GM19193 (cell line): ENCODE measurements around the gene PTPN11.

Experiments
- POLR2A ChIP-seq: IDR thresholded peaks from 4 replicates; pipeline ENCODE4 v1.6.1; 2011; ENCODE audit not compliant: insufficient read depth, insufficient read length; ENCODE audit errors: extremely low read depth

PTPN11 gene

GRCh38 chr12:112433551-112433950 lies 14.8 kb downstream of the PTPN11 start:
- TF ChIP-seq POLR2A, result no peak

DNA sequence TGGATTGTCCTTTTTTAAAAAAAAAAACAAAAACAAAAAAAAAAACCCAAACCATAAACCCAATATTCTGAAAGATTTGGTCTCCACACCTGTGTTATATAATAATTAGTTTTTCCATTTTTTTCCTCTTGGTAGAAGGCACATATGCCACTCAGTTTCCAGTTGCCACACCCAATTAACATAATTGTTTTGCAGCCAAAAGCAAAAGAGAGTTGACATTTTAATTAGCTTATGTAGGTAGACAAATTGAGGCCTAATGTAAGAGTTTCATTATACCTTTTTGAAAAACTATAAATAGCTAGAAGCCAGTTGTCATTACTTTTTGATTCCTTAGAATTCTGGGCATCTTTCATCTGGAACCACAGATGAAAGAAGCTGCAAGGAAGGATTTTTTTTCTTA lies 21.0 kb downstream of the PTPN11 start:
- TF ChIP-seq POLR2A, result no peak

GRCh38 chr12:112443916-112444315 lies 25.2 kb downstream of the PTPN11 start:
- TF ChIP-seq POLR2A, result no peak

DNA sequence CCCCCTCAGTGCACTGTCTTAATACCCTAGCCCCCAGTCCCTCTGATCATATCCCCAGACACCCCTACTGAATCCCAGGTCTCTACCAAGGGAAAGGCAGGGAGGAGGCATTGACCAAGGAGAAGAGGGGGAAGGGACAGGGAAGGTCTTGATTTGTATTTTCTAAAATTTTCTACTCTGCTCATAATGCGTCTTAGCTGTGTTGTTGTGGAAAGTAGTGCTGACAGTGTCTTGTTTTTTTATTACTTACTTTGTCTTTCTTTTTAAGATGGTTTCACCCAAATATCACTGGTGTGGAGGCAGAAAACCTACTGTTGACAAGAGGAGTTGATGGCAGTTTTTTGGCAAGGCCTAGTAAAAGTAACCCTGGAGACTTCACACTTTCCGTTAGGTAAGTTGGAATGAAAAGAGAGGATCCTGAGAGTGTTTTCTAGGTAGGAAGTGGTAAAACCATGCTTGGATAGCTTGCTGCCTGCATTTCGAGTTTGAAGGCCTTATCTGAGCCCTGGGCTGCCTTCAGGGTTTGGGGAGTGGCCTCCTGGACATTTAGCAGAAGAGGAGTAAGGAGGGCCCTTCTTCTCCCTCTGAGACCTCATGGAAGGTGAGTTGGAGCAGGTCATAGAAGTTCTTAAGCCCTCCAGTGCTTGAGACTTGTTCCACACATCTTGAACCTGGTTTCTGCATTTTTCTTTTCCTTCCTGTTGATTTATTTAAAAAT lies 27.4 kb downstream of the PTPN11 start:
- no peak for TF ChIP-seq POLR2A

GRCh38 chr12:112447106-112447505 lies 28.4 kb downstream of the PTPN11 start:
- no peak for TF ChIP-seq POLR2A

- no peak for TF ChIP-seq POLR2A
These were observed 32.0 kb downstream of the PTPN11 start for GRCh38 chr12:112450725-112451124.

DNA sequence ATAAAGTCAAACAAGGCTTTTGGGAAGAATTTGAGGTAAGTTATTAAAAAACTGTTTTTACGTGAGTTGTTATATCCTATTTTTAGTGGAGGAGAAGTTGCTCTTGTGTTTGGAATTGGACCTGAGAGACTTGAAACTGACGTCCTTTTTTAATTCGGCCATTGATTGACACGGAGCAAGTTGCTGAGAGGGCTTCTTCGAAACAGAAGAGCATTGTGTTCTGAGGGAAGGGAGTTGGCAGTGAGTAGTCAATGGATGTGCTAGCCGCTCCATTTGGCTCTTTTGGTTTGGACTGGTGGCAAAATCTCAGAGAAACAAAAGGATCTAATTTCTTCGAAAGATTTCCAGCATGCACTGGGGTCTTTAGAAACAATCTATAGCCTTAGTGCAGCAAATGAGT lies 37.3 kb downstream of the PTPN11 start:
- no peak for TF ChIP-seq POLR2A

DNA sequence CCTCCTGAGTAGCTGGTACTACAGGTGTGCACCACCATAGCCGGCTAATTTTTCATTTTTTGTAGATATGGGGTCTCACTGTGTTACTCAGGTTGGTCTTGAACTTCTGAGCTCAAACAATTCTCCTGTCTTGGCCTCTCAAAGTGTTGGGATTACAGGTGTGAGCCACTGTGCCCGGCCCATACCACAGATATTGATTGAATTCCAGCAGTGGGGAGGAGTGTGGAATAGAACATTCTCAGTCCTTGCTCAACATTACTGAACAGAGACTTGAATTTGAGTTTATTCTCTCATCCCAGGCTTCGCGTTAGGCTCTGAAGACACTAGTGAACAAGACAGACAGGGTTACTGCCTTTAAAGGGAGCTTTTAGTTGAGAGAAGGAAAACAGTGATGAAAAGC lies 39.6 kb downstream of the PTPN11 start:
- no peak for TF ChIP-seq POLR2A

DNA sequence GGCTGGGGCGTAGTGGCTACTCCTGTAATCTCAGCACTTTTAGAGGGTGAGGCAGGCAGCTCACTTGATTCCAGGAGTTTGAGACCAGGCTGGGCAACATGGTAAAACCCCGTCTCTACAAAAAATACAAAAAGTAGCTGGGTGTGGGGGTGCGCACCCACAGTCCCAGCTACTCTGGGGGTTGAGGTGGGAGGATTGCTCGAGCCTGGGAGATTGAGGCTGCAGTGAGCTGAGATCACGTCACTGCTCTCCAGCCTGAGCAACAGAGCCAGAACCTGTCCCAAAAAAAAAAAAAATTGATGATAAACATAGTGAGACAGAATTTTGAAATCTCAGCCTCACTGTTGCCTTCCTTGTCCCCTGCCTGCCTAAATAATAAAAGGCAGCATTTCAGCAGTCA lies 40.0 kb downstream of the PTPN11 start:
- no peak for TF ChIP-seq POLR2A

- no peak for TF ChIP-seq POLR2A
These were observed 44.7 kb downstream of the PTPN11 start for GRCh38 chr12:112463478-112463877.

- no peak for TF ChIP-seq POLR2A
These were observed 45.9 kb downstream of the PTPN11 start for GRCh38 chr12:112464605-112465004.

DNA sequence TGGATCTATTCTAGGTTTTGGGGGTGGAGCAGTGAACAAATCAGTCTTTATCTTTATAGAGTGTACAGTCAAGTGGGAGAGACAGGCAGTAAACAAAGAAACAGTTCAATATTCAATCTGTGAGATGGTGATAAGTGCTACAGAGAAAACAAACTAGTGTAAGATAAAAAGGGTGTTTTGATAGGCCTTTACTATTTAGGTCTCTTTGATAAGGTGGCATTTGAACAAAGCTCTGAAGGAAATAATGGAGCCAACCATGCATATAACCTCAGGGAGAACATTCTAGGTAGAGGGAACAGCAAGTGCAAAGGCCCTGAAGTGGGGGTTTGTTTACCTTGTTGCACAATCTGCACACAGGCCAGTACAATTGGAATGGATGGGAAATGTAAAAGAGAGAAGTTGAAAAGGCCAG lies 47.3 kb downstream of the PTPN11 start:
- TF ChIP-seq POLR2A, result no peak

DNA sequence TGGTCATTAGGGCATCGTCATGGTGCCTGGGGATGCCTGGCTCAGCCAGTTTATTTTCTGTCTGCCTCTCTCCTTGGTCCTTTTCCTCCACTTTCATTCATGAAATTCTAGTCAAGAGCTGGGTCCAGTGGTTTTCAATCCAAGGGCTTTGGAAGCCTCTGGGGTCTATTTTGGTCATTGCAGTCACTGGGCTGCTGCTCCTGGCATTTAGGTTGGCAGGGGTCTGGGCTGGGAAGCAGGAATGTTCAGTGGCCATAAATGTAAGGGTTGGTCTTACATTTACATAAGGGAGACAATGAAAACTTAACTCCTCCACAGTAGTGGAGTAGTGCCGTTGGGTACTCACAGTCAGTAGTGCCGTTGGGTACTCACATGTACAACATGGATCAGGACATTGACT lies 48.1 kb downstream of the PTPN11 start:
- TF ChIP-seq POLR2A, result no peak

DNA sequence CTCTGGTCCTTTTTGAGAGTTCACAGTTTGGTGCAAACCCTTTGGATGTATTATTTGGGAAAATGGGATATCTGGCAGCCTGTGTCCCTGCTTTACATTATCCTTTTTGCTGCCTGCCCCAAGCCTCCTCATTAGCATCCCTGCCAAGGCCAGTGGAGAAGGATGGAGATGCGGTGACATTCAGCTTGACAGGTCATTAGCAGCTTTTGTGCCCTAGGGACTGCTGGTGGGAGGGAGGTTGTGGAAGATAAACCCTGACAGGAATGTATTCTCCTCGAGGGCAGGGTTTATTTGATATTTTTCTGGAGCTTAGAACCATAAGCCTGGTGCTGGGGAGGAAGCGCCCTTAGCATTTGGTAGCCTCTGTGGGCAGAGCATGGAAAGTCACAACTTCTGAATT lies 49.3 kb downstream of the PTPN11 start:
- no peak for TF ChIP-seq POLR2A

DNA sequence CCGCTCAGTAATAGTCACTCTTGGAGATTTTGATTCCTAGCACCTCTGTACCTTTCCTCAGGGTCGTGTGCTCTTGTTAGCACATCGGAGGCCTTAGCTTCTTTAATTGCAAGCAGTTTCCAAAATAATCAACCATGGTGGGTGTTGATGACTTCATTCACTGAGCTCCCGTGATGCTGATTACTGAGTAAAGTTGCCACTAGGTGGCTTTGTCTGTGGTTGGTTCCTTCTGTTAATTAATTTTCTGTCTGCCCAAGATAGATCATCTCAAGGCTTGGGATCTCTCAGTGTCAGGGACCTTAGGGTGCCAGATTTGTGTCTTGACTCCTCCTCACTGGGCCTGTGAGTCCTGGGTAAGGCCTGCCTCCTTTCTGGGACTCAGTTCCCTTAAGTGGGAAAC lies 54.3 kb downstream of the PTPN11 start:
- TF ChIP-seq POLR2A, result no peak

DNA sequence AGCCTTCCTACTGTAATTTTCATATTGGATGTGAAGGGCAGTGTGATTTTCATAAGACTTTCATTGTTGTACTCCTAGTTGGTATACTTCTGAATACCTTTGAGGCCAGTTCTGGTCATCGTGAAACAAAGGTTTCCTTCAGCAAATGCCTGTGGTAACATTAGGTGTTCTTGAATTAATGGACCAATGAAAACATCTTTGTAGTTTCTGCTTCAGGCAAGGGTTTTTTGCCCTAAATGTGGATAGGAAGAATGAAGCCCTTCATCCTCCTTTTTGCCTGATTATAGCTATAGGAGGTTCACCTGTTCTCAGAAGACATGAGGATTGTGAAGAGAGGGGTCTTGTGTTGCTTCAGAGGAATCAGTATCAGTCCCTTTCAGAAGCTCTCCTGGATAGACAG lies 60.7 kb downstream of the PTPN11 start:
- no peak for TF ChIP-seq POLR2A

- no peak for TF ChIP-seq POLR2A
These were observed 62.2 kb downstream of the PTPN11 start for GRCh38 chr12:112480931-112481330.
